ENCODE data around the gene WDR64.

The WDR64 gene

GRCh38 chr1:241652012-241652411 lies at the start of gene WDR64:
Gene WDR64 (plus strand): TSS chr1:241652281. CDS start chr1:241652485, 204 bp downstream.
- H3K4me3 ChIP-seq (ENCODE audit: low read length), result no peak within 1 kb of the TSS
- no peak within 1 kb of the TSS for H3K9ac ChIP-seq (ENCODE audit: low read length)
- no peaks in the 10 kb centered on the region for H3K9me3 ChIP-seq (ENCODE audit: control insufficient read depth, low read length)
- H3K4me1 ChIP-seq (ENCODE audit: control insufficient read depth, insufficient read depth, low read length), result no peaks in the 10 kb centered on the region
- H3K36me3 ChIP-seq (ENCODE audit: control insufficient read depth, insufficient read depth, low read length), result no peaks in the 10 kb centered on the region
- H3K27me3 ChIP-seq (ENCODE audit: control insufficient read depth, insufficient read depth, low read length), result no peaks in the 10 kb centered on the region

DNA sequence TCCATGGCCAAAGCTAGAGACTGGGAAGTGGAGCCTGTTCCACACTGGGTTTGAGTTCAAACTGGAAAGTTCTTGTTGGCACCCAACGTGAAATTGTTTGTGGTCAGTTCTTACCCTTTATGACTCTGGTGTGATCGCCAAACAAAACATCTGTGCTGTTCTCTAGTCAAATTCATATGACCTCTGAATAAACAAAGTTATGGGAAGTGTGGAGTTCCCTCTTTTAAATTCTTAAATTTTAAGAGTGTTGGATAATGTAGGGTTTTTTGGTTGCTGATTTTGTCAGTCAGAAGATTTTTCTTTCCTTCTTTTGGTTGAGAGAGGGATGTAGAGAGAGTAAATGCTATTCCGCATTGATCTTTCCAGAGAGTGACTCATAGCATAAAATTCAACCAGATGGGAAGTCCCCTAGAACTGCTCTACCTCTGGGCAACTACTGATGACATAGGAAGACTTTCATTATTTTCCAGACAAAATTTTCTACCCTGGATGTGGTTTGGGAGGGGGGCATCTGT lies 48.3 kb upstream of the WDR64 start:
- Histone ChIP-seq H3K36me3 (ENCODE audit: control insufficient read depth, insufficient read depth, low read length) (no peaks in the 10 kb centered on the region), H3K4me1 (ENCODE audit: control insufficient read depth, insufficient read depth, low read length) (no peaks in the 10 kb centered on the region), H3K27me3 (ENCODE audit: control insufficient read depth, insufficient read depth, low read length) (no peaks in the 10 kb centered on the region), H3K4me3 (ENCODE audit: low read length) (no peak overlapping the region), H3K9me3 (ENCODE audit: control insufficient read depth, low read length) (no peaks in the 10 kb centered on the region), H3K9ac (ENCODE audit: low read length) (no peak overlapping the region)

DNA sequence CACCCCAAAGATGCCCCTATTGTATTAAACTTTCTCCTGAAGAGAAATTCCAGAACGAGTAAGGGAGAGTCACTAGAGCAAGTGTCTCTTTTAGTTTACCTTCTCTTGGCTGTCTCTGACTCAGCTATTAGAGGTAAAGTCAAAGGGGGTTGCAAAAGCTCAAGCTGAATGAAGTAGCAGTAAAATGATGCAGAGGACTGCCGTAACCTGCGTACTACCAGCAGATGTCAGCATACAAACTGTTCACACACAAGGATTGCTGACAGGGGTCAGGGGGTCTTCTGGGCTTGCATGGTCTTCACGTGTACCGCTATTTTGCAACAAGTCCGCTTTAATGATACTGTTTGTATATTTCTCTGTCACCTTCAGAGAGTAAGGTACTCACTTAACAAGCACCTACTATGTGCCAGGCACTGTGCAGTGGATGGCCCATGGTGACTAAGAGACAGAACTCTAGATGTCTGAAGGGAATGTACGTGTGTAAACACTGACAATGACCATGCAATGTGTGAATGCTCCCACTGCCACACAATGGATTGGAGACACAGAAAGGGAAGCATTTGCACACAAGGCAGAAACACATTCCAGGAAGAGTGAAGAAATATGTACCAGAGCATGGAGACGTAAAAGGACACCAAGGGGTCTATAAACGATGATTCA lies 46.8 kb upstream of the WDR64 start:
- Histone ChIP-seq H3K9me3 (ENCODE audit: control insufficient read depth, low read length) (no peaks in the 10 kb centered on the region), H3K9ac (ENCODE audit: low read length) (no peak overlapping the region), H3K36me3 (ENCODE audit: control insufficient read depth, insufficient read depth, low read length) (no peaks in the 10 kb centered on the region), H3K4me1 (ENCODE audit: control insufficient read depth, insufficient read depth, low read length) (peaks cover 4% of the 10 kb centered on the region), H3K27me3 (ENCODE audit: control insufficient read depth, insufficient read depth, low read length) (no peaks in the 10 kb centered on the region), H3K4me3 (ENCODE audit: low read length) (no peak overlapping the region)

- Histone ChIP-seq H3K27me3 (ENCODE audit: control insufficient read depth, insufficient read depth, low read length) (no peaks in the 10 kb centered on the region), H3K4me3 (ENCODE audit: low read length) (no peak overlapping the region), H3K4me1 (ENCODE audit: control insufficient read depth, insufficient read depth, low read length) (peaks cover 15% of the 10 kb centered on the region), H3K9me3 (ENCODE audit: control insufficient read depth, low read length) (no peaks in the 10 kb centered on the region), H3K9ac (ENCODE audit: low read length) (no peak overlapping the region), H3K36me3 (ENCODE audit: control insufficient read depth, insufficient read depth, low read length) (no peaks in the 10 kb centered on the region)
Observed at GRCh38 chr1:241606544-241606943, 45.5 kb upstream of the WDR64 start.

GRCh38 chr1:241607497-241607896 lies 44.6 kb upstream of the WDR64 start:
- Histone ChIP-seq H3K36me3 (ENCODE audit: control insufficient read depth, insufficient read depth, low read length) (no peaks in the 10 kb centered on the region), H3K4me3 (ENCODE audit: low read length) (no peak overlapping the region), H3K4me1 (ENCODE audit: control insufficient read depth, insufficient read depth, low read length) (peaks cover 17% of the 10 kb centered on the region), H3K27me3 (ENCODE audit: control insufficient read depth, insufficient read depth, low read length) (no peaks in the 10 kb centered on the region), H3K9me3 (ENCODE audit: control insufficient read depth, low read length) (no peaks in the 10 kb centered on the region), H3K9ac (ENCODE audit: low read length) (no peak overlapping the region)

- H3K4me3 ChIP-seq (ENCODE audit: low read length), result no peak overlapping the region
- H3K4me1 ChIP-seq (ENCODE audit: control insufficient read depth, insufficient read depth, low read length), result peaks cover 17% of the 10 kb centered on the region
- H3K9ac ChIP-seq (ENCODE audit: low read length), result no peak overlapping the region
- no peaks in the 10 kb centered on the region for H3K9me3 ChIP-seq (ENCODE audit: control insufficient read depth, low read length)
- no peaks in the 10 kb centered on the region for H3K36me3 ChIP-seq (ENCODE audit: control insufficient read depth, insufficient read depth, low read length)
- no peaks in the 10 kb centered on the region for H3K27me3 ChIP-seq (ENCODE audit: control insufficient read depth, insufficient read depth, low read length)
Observed at GRCh38 chr1:241608379-241609033, 43.6 kb upstream of the WDR64 start.

DNA sequence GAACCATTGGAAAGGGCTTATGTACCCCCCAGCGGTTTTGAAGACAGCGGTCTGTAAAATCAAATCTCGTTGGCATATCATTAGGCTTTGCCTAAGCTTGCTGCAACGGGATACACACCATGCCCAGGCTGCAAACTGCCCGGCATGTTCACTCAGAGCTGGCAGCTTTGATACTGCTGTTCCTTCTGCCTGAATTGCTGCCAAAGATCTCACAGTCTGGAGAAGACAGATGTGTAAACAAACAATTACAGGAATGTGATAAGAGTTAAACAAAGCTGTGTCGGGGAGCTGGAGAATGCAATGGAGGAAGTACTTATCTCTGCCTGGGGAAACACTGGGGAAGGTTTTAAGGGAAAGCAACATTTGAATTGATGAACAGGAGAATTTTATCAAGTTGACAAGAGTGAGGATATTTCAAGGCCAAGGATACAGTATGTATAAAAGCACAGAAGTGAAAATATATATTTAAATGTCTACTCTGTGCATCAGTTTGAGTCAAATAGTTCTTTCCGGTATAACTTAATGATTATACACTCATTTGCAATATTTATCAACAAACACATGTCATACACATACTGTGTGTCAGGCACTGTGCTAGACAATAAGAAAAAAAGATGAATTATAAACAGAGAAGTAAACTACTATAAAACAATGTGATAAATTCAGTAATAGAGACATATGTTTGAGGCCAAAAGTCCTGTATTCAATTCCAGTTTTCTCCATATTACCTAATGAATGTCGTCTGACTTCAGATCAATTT lies 41.8 kb upstream of the WDR64 start:
- H3K36me3 ChIP-seq (ENCODE audit: control insufficient read depth, insufficient read depth, low read length), result no peaks in the 10 kb centered on the region
- H3K4me1 ChIP-seq (ENCODE audit: control insufficient read depth, insufficient read depth, low read length), result peaks cover 17% of the 10 kb centered on the region
- no peaks in the 10 kb centered on the region for H3K27me3 ChIP-seq (ENCODE audit: control insufficient read depth, insufficient read depth, low read length)
- H3K9ac ChIP-seq (ENCODE audit: low read length), result no peak overlapping the region
- H3K4me3 ChIP-seq (ENCODE audit: low read length), result no peak overlapping the region
- H3K9me3 ChIP-seq (ENCODE audit: control insufficient read depth, low read length), result no peaks in the 10 kb centered on the region

- no peaks in the 10 kb centered on the region for H3K27me3 ChIP-seq (ENCODE audit: control insufficient read depth, insufficient read depth, low read length)
- H3K9ac ChIP-seq (ENCODE audit: low read length), result no peak overlapping the region
- H3K9me3 ChIP-seq (ENCODE audit: control insufficient read depth, low read length), result no peaks in the 10 kb centered on the region
- H3K4me3 ChIP-seq (ENCODE audit: low read length), result no peak overlapping the region
- no peaks in the 10 kb centered on the region for H3K36me3 ChIP-seq (ENCODE audit: control insufficient read depth, insufficient read depth, low read length)
- peaks cover 17% of the 10 kb centered on the region for H3K4me1 ChIP-seq (ENCODE audit: control insufficient read depth, insufficient read depth, low read length)
Observed at GRCh38 chr1:241611063-241611462, 41.0 kb upstream of the WDR64 start.

GRCh38 chr1:241611736-241612135 lies 40.3 kb upstream of the WDR64 start:
- Histone ChIP-seq H3K9me3 (ENCODE audit: control insufficient read depth, low read length) (no peaks in the 10 kb centered on the region), H3K4me3 (ENCODE audit: low read length) (no peak overlapping the region), H3K9ac (ENCODE audit: low read length) (no peak overlapping the region), H3K36me3 (ENCODE audit: control insufficient read depth, insufficient read depth, low read length) (no peaks in the 10 kb centered on the region), H3K27me3 (ENCODE audit: control insufficient read depth, insufficient read depth, low read length) (no peaks in the 10 kb centered on the region), H3K4me1 (ENCODE audit: control insufficient read depth, insufficient read depth, low read length) (peaks cover 17% of the 10 kb centered on the region)

DNA sequence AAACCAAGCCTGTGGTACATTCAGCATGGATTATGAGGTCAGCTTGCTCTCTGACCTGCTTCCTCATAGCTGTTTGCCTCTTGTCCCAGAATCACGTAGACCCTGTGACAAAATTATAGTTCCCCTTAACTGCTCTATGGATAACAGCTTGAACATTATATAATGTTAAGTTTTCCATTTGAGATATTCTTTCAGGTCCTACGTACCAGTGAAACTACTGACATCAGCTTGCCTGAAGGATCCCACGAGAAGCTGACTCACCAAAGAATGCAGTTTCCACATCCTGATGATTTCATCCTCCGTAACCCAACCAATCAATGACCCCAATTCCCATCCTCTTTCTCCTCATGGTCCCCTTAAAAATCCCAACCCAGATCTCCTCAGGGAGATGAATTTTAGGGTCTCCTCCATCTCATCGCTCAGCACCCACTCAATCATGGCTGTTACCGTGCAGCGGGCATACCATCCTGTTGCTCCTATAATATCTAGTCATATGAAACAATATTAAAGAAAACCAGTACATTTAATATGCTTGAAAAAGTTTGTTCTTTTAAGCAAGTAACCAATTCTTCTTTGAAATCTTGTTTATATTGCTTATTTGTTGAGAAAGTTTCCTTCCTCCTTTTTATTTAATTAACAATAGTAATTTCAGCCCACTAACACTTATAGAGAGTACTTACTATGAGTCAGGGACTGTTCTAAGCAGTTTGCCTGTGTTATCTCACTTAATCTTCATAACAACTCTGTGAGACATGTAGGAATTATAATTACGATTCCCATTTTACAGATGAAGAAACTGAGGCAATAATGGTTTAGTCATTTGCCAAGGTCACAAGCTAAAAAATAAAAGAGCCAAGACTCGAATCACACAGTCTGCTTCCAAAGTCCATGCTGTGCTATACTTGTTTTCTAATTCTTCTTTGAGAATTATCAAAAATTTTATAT lies 39.3 kb upstream of the WDR64 start:
- Histone ChIP-seq H3K9me3 (ENCODE audit: control insufficient read depth, low read length) (no peaks in the 10 kb centered on the region), H3K4me3 (ENCODE audit: low read length) (no peak overlapping the region), H3K36me3 (ENCODE audit: control insufficient read depth, insufficient read depth, low read length) (no peaks in the 10 kb centered on the region), H3K27me3 (ENCODE audit: control insufficient read depth, insufficient read depth, low read length) (no peaks in the 10 kb centered on the region), H3K4me1 (ENCODE audit: control insufficient read depth, insufficient read depth, low read length) (peaks cover 17% of the 10 kb centered on the region), H3K9ac (ENCODE audit: low read length) (no peak overlapping the region)

- Histone ChIP-seq H3K4me3 (ENCODE audit: low read length) (no peak overlapping the region), H3K36me3 (ENCODE audit: control insufficient read depth, insufficient read depth, low read length) (no peaks in the 10 kb centered on the region), H3K27me3 (ENCODE audit: control insufficient read depth, insufficient read depth, low read length) (no peaks in the 10 kb centered on the region), H3K9ac (ENCODE audit: low read length) (no peak overlapping the region), H3K9me3 (ENCODE audit: control insufficient read depth, low read length) (no peaks in the 10 kb centered on the region), H3K4me1 (ENCODE audit: control insufficient read depth, insufficient read depth, low read length) (peaks cover 17% of the 10 kb centered on the region)
Observed at GRCh38 chr1:241614144-241614543, 37.9 kb upstream of the WDR64 start.
